HEK293T (cell line): ENCODE results near the gene VWC2L.

Experiments
- CTCF ChIA-PET: fragments of 350-600 bp; formaldehyde crosslinking; extraction: SDS; loops from one replicate; lab custom pipeline; 2021; ENCODE audit warnings: antibody characterized with exemption, inconsistent platforms; lab: Yijun Ruan, JAX
- POLR2A ChIA-PET: fragments of 350-600 bp; formaldehyde crosslinking; extraction: SDS; loops from one replicate; lab custom pipeline; 2020; ENCODE audit warnings: antibody characterized with exemption, inconsistent platforms; lab: Yijun Ruan, JAX
- DNase-seq: peaks from one replicate; pipeline ENCODE4 v3.0.0; 2012; ENCODE audit warnings: mixed read lengths; ENCODE audit errors: extremely low spot score
- ARNT ChIP-seq: fragments of 450-650 bp; IDR thresholded peaks from 2 replicates; pipeline ENCODE4 v1.6.1; 2017; ENCODE audit warnings: mild to moderate bottlenecking
- BHLHE40 ChIP-seq: fragments of 450-650 bp; IDR thresholded peaks from 2 replicates; pipeline ENCODE4 v1.6.1; 2016; ENCODE audit warnings: mild to moderate bottlenecking, moderate library complexity, borderline replicate concordance
- CTBP1 ChIP-seq: fragments of 450-650 bp; IDR thresholded peaks from 2 replicates; pipeline ENCODE4 v1.6.1; 2016; ENCODE audit warnings: borderline replicate concordance
- ELF4 ChIP-seq: fragments of 450-650 bp; IDR thresholded peaks from 2 replicates; pipeline ENCODE4 v1.6.1; 2017; ENCODE audit warnings: antibody characterized with exemption
- FOXA1 ChIP-seq: fragments of 450-650 bp; IDR thresholded peaks from 2 replicates; pipeline ENCODE4 v1.6.1; 2016; ENCODE audit warnings: mild to moderate bottlenecking
- FOXK2 ChIP-seq: fragments of 450-650 bp; IDR thresholded peaks from 2 replicates; pipeline ENCODE4 v1.6.1; 2016; ENCODE audit warnings: mild to moderate bottlenecking
- FOXM1 ChIP-seq: fragments of 450-650 bp; IDR thresholded peaks from 2 replicates; pipeline ENCODE4 v1.6.1; 2017; ENCODE audit warnings: mild to moderate bottlenecking, borderline replicate concordance
- HDGF ChIP-seq: fragments of 450-650 bp; IDR thresholded peaks from 2 replicates; pipeline ENCODE4 v1.6.1; 2017; ENCODE audit warnings: antibody characterized with exemption, borderline replicate concordance
- L3MBTL2 ChIP-seq: fragments of 450-650 bp; conservative IDR thresholded peaks from 2 replicates; pipeline ENCODE4 v1.6.1; 2016; ENCODE audit warnings: mild to moderate bottlenecking
- LEF1 ChIP-seq: fragments of 450-650 bp; IDR thresholded peaks from 2 replicates; pipeline ENCODE4 v1.6.1; 2017; ENCODE audit warnings: mild to moderate bottlenecking, borderline replicate concordance
- NFRKB ChIP-seq: fragments of 450-650 bp; IDR thresholded peaks from 2 replicates; pipeline ENCODE4 v1.6.1; 2016; ENCODE audit warnings: mild to moderate bottlenecking, moderate library complexity
- PKNOX1 ChIP-seq: fragments of 450-650 bp; IDR thresholded peaks from 2 replicates; pipeline ENCODE4 v1.6.1; 2016
- SP1 ChIP-seq: fragments of 450-650 bp; IDR thresholded peaks from 2 replicates; pipeline ENCODE4 v1.6.1; 2017
- SUZ12 ChIP-seq: fragments of 450-650 bp; IDR thresholded peaks from 2 replicates; pipeline ENCODE4 v1.6.1; 2016; ENCODE audit warnings: mild to moderate bottlenecking
- TARDBP ChIP-seq: fragments of 450-650 bp; IDR thresholded peaks from 2 replicates; pipeline ENCODE4 v1.6.1; 2016
- ZNF384 ChIP-seq: fragments of 450-650 bp; IDR thresholded peaks from 2 replicates; pipeline ENCODE4 v1.6.1; 2016

Gene VWC2L

GRCh38 chr2:214471990-214472389, 61.1 kb downstream of the VWC2L start:
- DNase-seq: no peak
- POLR2A ChIA-PET: no interaction called here
- CTCF ChIA-PET: no interaction called here
- TF ChIP-seq NFRKB (no peak), CTBP1 (no peak), ZNF384 (no peak), PKNOX1 (no peak), ELF4 (no peak), HDGF (no peak), FOXM1 (no peak), LEF1 (no peak), SP1 (no peak), ARNT (no peak)

- POLR2A ChIA-PET: no interaction called here
- TF ChIP-seq NFRKB: no peak
- no peak for TF ChIP-seq ARNT
- TF ChIP-seq L3MBTL2: no peak
- TF ChIP-seq CTBP1: no peak
- TF ChIP-seq LEF1: no peak
- CTCF ChIA-PET: no interaction called here
- no peak for DNase-seq
Observed at GRCh38 chr2:214477305-214477704, 66.5 kb downstream of the VWC2L start.

GRCh38 chr2:214481204-214481603, 70.3 kb downstream of the VWC2L start:
- CTCF ChIA-PET: no interaction called here
- POLR2A ChIA-PET: no interaction called here
- TF ChIP-seq PKNOX1: peak; percentile 27; the same call in 1 of the 2 replicates
- TF ChIP-seq FOXK2: no peak
- no peak for TF ChIP-seq CTBP1
- TF ChIP-seq LEF1: no peak
- peak; percentile 7 for DNase-seq

GRCh38 chr2:214482728-214483127, 71.9 kb downstream of the VWC2L start:
- TF ChIP-seq PKNOX1: no peak
- no peak for TF ChIP-seq SUZ12
- TF ChIP-seq FOXA1: no peak
- TF ChIP-seq CTBP1: no peak
- no peak for TF ChIP-seq SP1
- no peak for TF ChIP-seq HDGF
- no peak for TF ChIP-seq LEF1
- no peak for TF ChIP-seq ARNT
- POLR2A ChIA-PET: no interaction called here
- CTCF ChIA-PET: no interaction called here
- DNase-seq: no peak

- DNase-seq: no peak
- POLR2A ChIA-PET: no interaction called here
- CTCF ChIA-PET: no interaction called here
- no peak for TF ChIP-seq NFRKB
- no peak for TF ChIP-seq ARNT
- no peak for TF ChIP-seq CTBP1
- TF ChIP-seq SUZ12: no peak
- TF ChIP-seq PKNOX1: no peak
- no peak for TF ChIP-seq FOXK2
- no peak for TF ChIP-seq SP1
- TF ChIP-seq ZNF384: no peak
- no peak for TF ChIP-seq FOXM1
- no peak for TF ChIP-seq ELF4
- no peak for TF ChIP-seq FOXA1
- TF ChIP-seq TARDBP: no peak
Observed at GRCh38 chr2:214484239-214484638, 73.4 kb downstream of the VWC2L start.

- DNase-seq: no peak
- TF ChIP-seq BHLHE40: no peak
- TF ChIP-seq FOXK2: no peak
- no peak for TF ChIP-seq ZNF384
- no peak for TF ChIP-seq SP1
- TF ChIP-seq PKNOX1: no peak
- ChIA-PET POLR2A (no interaction called here), CTCF (no interaction called here)
Observed at GRCh38 chr2:214484701-214485100, 73.8 kb downstream of the VWC2L start.
